Activated B cell treated with CpG ODN at 0.5 μM for 24 hours (primary cell): ENCODE measurements around the gene COLEC11. TPM values are rescaled to one million over a fixed set of nuclear protein-coding genes. Genes with fewer than 3 reads are reported as not detected.

Experiments
- ATAC-seq: fragments of 200-7000 bp; cut with Tn5 transposase; one replicate; pipeline ENCODE4 v1.10.0; 2021; ENCODE audit warnings: low read depth, mild to moderate bottlenecking, moderate library complexity
- CTCF ChIA-PET: fragments of 350-600 bp; sonication (Branson Sonifier 250); formaldehyde crosslinking; loops from one replicate; lab custom pipeline; 2021; ENCODE audit warnings: antibody characterized with exemption; lab: Charles Lee
- POLR2A ChIA-PET: fragments of 350-600 bp; sonication (Branson Sonifier 250); formaldehyde crosslinking; loops from one replicate; lab custom pipeline; 2021; ENCODE audit warnings: antibody characterized with exemption; lab: Charles Lee
- DNase-seq: peaks from one replicate; pipeline ENCODE4 v3.0.0; 2022
- H3K27ac Mint-ChIP-seq: one replicate; pipeline ENCODE4 v1.8.0; 2020; ENCODE audit warnings: mixed read lengths
- H3K27me3 Mint-ChIP-seq: one replicate; pipeline ENCODE4 v1.8.0; 2021; ENCODE audit warnings: mixed read lengths
- H3K36me3 Mint-ChIP-seq: one replicate; pipeline ENCODE4 v1.8.0; 2021; ENCODE audit warnings: low read depth, mixed read lengths
- H3K4me1 Mint-ChIP-seq: one replicate; pipeline ENCODE4 v1.8.0; 2021; ENCODE audit warnings: mixed read lengths
- H3K4me3 Mint-ChIP-seq: one replicate; pipeline ENCODE4 v1.8.0; 2020; ENCODE audit warnings: mild to moderate bottlenecking, mixed read lengths
- H3K9me3 Mint-ChIP-seq: one replicate; pipeline ENCODE4 v1.8.0; 2020; ENCODE audit warnings: mixed read lengths
- CTCF ChIP-seq: fragments of 200-600 bp; IDR thresholded peaks from one replicate; pipeline ENCODE4 v1.8.0; 2022; ENCODE audit warnings: antibody characterized with exemption, mild to moderate bottlenecking
- intact Hi-C: fragments of 100-400 bp; cut with micrococcal nuclease; formaldehyde crosslinking; loops from one replicate; pipeline ENCODE4 v1.15.1; 2024
- total RNA-seq: library from RNA; stranded (reverse); gene quantifications from 2 replicates; pipeline ENCODE4 v1.2.3, GENCODE V29; 2022

The COLEC11 gene
- total RNA-seq, 1 donor from 2014 or later = not detected

- ATAC-seq = no peak
- Mint-ChIP-seq H3K36me3 (peaks cover 4% of the 10 kb centered on the region), H3K4me1 (peaks cover 6% of the 10 kb centered on the region), H3K9me3 (no peaks in the 10 kb centered on the region), H3K4me3 (no peak overlapping the region), H3K27me3 (no peaks in the 10 kb centered on the region), H3K27ac (no peak overlapping the region)
- no peak for TF ChIP-seq CTCF
- CTCF ChIA-PET = no interaction called here
- intact Hi-C loops = no loop called here
- DNase-seq = no peak
- POLR2A ChIA-PET = no interaction called here
Measured at GRCh38 chr2:3596901-3597417, 2.0 kb downstream of the COLEC11 start.

- no peak overlapping the region for H3K27ac Mint-ChIP-seq
- DNase-seq (no peak), ATAC-seq (no peak)
- H3K4me3 Mint-ChIP-seq = no peak overlapping the region
- H3K9me3 Mint-ChIP-seq = no peaks in the 10 kb centered on the region
- POLR2A ChIA-PET = no interaction called here
- H3K4me1 Mint-ChIP-seq = peaks cover 6% of the 10 kb centered on the region
- H3K36me3 Mint-ChIP-seq = peaks cover 2% of the 10 kb centered on the region
- no peak for TF ChIP-seq CTCF
- CTCF ChIA-PET = no interaction called here
- H3K27me3 Mint-ChIP-seq = no peaks in the 10 kb centered on the region
- intact Hi-C loops = no loop called here
Measured at GRCh38 chr2:3597567-3597966, 2.7 kb downstream of the COLEC11 start.

DNA sequence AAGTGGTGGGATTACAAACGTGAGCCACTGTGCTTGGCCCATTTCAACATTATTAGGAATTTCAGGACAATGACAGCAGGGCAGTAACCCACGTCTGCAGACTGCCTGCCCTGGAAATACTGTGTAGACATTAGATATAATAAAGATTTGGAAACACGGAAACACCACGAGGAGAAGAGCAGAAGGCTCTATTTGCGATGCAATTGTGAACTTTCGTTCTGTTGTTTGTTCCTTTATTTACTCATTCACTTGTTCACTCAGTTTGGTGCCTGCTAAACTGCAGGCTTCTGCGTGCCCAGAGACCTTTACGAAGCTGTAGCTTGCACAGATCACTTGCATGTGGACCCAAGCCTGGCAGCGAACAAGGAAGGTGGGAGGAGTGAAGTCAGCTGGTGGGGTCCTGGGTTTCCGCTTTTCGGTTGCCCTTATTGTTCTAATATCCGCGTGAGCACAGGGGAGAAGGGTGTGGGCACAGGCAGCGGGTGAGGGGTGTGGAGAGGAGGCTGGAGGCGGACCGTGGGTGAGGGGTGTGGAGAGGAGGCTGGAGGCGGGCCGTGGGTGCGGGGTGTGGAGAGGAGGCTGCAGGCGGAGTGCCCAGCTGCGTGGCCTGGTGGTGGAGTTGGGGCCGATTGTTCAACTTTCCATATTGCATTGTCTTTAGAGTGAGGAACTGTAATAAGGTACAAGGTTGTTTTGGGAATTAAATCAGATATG, 3.4 kb downstream of the COLEC11 start:
- DNase-seq (no peak), ATAC-seq (no peak)
- intact Hi-C loops = no loop called here
- Mint-ChIP-seq H3K4me3 (no peak overlapping the region), H3K27me3 (no peaks in the 10 kb centered on the region), H3K4me1 (peaks cover 6% of the 10 kb centered on the region), H3K27ac (no peak overlapping the region), H3K36me3 (no peaks in the 10 kb centered on the region), H3K9me3 (no peaks in the 10 kb centered on the region)
- POLR2A ChIA-PET = no interaction called here
- no peak for TF ChIP-seq CTCF
- CTCF ChIA-PET = no interaction called here

GRCh38 chr2:3598912-3599854, 4.3 kb downstream of the COLEC11 start:
- DNase-seq (no peak), ATAC-seq (no peak)
- Mint-ChIP-seq H3K27ac (no peak overlapping the region), H3K4me3 (no peak overlapping the region), H3K4me1 (peaks cover 6% of the 10 kb centered on the region), H3K27me3 (no peaks in the 10 kb centered on the region), H3K36me3 (no peaks in the 10 kb centered on the region), H3K9me3 (no peaks in the 10 kb centered on the region)
- POLR2A ChIA-PET = no interaction called here
- intact Hi-C loops = no loop called here
- CTCF ChIA-PET = no interaction called here
- no peak for TF ChIP-seq CTCF

- Mint-ChIP-seq H3K27me3 (no peaks in the 10 kb centered on the region), H3K36me3 (no peaks in the 10 kb centered on the region), H3K9me3 (no peaks in the 10 kb centered on the region), H3K4me3 (no peak overlapping the region), H3K27ac (no peak overlapping the region), H3K4me1 (peaks cover 9% of the 10 kb centered on the region)
- POLR2A ChIA-PET = no interaction called here
- DNase-seq (no peak), ATAC-seq (no peak)
- TF ChIP-seq CTCF = no peak
- CTCF ChIA-PET = no interaction called here
- intact Hi-C loops = no loop called here
Measured at GRCh38 chr2:3600256-3600855, 5.4 kb downstream of the COLEC11 start.
